GM12875 (cell line): ENCODE data around the gene CPPED1.

Experiments used
- H3K4me3 ChIP-seq: one replicate; pipeline ENCODE4 v1.5.1; 2011; ENCODE audit warnings: low read depth, low read length, control low read depth
- CTCF ChIP-seq: IDR thresholded peaks from 2 replicates; pipeline ENCODE4 v1.5.1; 2011; ENCODE audit warnings: low read depth, mild to moderate bottlenecking, control low read depth, inconsistent platforms, low read length, moderate library complexity, borderline replicate concordance; ENCODE audit not compliant: insufficient read depth

Gene CPPED1

GRCh38 chr16:12649356-12649755, 154.3 kb downstream of the CPPED1 start:
- no peak for TF ChIP-seq CTCF
- no peak overlapping the region for H3K4me3 ChIP-seq

GRCh38 chr16:12646490-12647274, 157.0 kb downstream of the CPPED1 start:
- H3K4me3 ChIP-seq = no peak overlapping the region
- TF ChIP-seq CTCF = no peak

GRCh38 chr16:12646098-12646489, 157.6 kb downstream of the CPPED1 start:
- no peak for TF ChIP-seq CTCF
- H3K4me3 ChIP-seq = no peak overlapping the region

GRCh38 chr16:12643034-12643455, 160.6 kb downstream of the CPPED1 start:
- H3K4me3 ChIP-seq = no peak overlapping the region
- no peak for TF ChIP-seq CTCF

- no peak for TF ChIP-seq CTCF
- no peak overlapping the region for H3K4me3 ChIP-seq
Measured at GRCh38 chr16:12639044-12639443, 164.6 kb downstream of the CPPED1 start.

GRCh38 chr16:12637002-12637401, 166.7 kb downstream of the CPPED1 start:
- no peak for TF ChIP-seq CTCF
- H3K4me3 ChIP-seq = no peak overlapping the region

GRCh38 chr16:12629271-12629670, 174.4 kb downstream of the CPPED1 start:
- no peak overlapping the region for H3K4me3 ChIP-seq
- TF ChIP-seq CTCF = no peak
